Neuron (in vitro differentiated cells): ENCODE data around the gene ZNF879.

Source experiments
- H2AFZ ChIP-seq: one replicate; pipeline ENCODE4 v1.6.1; 2013; ENCODE audit warnings: low read depth, mild to moderate bottlenecking, inconsistent platforms, low read length, moderate library complexity
- H3K27me3 ChIP-seq: one replicate; pipeline ENCODE4 v1.6.1; 2013; ENCODE audit warnings: low read length; ENCODE audit not compliant: insufficient read depth
- H3K36me3 ChIP-seq: one replicate; pipeline ENCODE4 v1.6.1; 2013; ENCODE audit warnings: low read length; ENCODE audit not compliant: insufficient read depth
- H3K4me1 ChIP-seq: one replicate; pipeline ENCODE4 v1.6.1; 2013; ENCODE audit warnings: low read length; ENCODE audit not compliant: insufficient read depth
- H3K4me3 ChIP-seq: 2 replicates; pipeline ENCODE4 v1.5.1; 2013; ENCODE audit warnings: mild to moderate bottlenecking, low read length, moderate library complexity
- H3K9me3 ChIP-seq: one replicate; pipeline ENCODE4 v1.6.1; 2013; ENCODE audit warnings: low read length

Gene ZNF879

DNA sequence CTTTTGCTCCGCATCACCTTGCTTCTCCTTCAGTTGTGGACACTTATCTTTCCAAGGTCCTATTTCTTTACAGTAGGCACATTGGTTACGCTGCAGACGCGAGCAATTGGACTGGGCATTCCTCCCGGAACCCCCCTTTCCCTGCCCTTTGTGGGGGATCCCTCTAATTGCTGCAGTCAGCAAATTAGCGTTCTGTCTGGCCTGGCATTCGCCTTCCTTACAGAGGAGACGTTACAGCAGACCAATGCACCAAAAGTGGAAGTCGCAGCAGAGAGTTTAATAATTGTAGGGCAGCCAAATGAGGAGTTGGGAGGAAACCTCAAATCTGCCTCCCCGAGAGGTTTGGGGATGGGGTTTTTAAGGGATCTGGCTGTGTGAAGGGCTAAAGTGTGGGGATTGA lies 31.3 kb downstream of the ZNF879 start:
- Histone ChIP-seq H3K9me3 (peaks cover 11% of the 10 kb centered on the region), H3K36me3 (no peaks in the 10 kb centered on the region), H3K4me1 (no peaks in the 10 kb centered on the region), H3K27me3 (no peaks in the 10 kb centered on the region), H3K4me3 (no peak overlapping the region), H2AFZ (no peak overlapping the region)

DNA sequence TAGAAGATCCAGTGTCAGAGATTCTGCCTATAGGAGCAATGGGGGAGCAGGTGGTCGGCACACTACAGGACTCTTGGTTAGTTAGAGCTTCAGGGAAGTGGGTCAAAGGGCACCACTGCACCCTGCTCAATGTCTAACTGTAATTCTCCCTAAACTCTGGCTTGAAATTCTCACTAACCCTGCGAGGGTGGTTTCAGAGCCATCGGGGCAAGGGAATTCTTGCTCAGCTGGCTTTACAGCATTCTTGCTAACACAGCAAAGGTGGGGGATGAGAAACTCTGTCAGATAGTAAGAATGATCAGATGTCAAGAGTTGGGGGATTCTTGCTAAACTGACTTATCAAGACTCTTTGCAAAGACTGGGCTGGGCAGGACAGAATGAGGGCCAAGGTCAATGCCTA lies 31.8 kb downstream of the ZNF879 start:
- Histone ChIP-seq H3K4me3 (no peak overlapping the region), H3K27me3 (no peaks in the 10 kb centered on the region), H2AFZ (no peak overlapping the region), H3K36me3 (no peaks in the 10 kb centered on the region), H3K9me3 (peaks cover 11% of the 10 kb centered on the region), H3K4me1 (no peaks in the 10 kb centered on the region)

DNA sequence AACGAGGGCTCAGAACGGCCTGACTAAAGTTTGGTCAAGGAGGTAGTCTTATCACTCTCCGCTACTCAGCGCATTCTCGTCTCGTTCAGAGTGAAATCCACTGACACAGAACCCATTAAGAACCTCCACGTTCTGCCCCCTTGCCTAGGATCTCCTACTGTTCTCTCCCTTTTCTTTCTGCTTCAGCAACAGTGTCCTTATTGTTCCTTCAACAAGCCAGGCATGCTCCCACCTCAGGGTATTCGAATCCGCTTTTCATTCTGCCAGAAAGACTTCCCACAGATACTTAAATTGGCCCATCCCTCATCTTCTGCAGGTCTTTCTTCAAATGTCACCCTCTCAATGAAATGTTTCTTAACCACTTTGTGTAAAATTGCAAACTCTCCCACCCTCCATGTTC lies 32.2 kb downstream of the ZNF879 start:
- no peak overlapping the region for H3K4me3 ChIP-seq
- H3K27me3 ChIP-seq, result no peaks in the 10 kb centered on the region
- H3K4me1 ChIP-seq, result peaks cover 2% of the 10 kb centered on the region
- H3K9me3 ChIP-seq, result peaks cover 11% of the 10 kb centered on the region
- H3K36me3 ChIP-seq, result no peaks in the 10 kb centered on the region
- no peak overlapping the region for H2AFZ ChIP-seq

- Histone ChIP-seq H3K36me3 (peaks cover 27% of the 10 kb centered on the region), H3K9me3 (peaks cover 36% of the 10 kb centered on the region), H3K27me3 (no peaks in the 10 kb centered on the region), H3K4me3 (peak within 1 kb of the TSS; percentile 63), H2AFZ (peak within 1 kb of the TSS; percentile 64), H3K4me1 (peaks cover 8% of the 10 kb centered on the region)
These were observed 36.8 kb downstream of the ZNF879 start, which contains the start of gene ZNF354C for GRCh38 chr5:179060116-179061008. Gene ZNF354C (plus strand): TSS chr5:179060373. CDS start chr5:179062069, 1,696 bp downstream.

GRCh38 chr5:179061025-179061424 lies 37.4 kb downstream of the ZNF879 start:
- H3K4me1 ChIP-seq, result peaks cover 8% of the 10 kb centered on the region
- H3K4me3 ChIP-seq, result peak overlapping the region; percentile 63
- no peaks in the 10 kb centered on the region for H3K27me3 ChIP-seq
- H3K9me3 ChIP-seq, result peaks cover 42% of the 10 kb centered on the region
- peaks cover 31% of the 10 kb centered on the region for H3K36me3 ChIP-seq
- peak overlapping the region; percentile 51 for H2AFZ ChIP-seq

DNA sequence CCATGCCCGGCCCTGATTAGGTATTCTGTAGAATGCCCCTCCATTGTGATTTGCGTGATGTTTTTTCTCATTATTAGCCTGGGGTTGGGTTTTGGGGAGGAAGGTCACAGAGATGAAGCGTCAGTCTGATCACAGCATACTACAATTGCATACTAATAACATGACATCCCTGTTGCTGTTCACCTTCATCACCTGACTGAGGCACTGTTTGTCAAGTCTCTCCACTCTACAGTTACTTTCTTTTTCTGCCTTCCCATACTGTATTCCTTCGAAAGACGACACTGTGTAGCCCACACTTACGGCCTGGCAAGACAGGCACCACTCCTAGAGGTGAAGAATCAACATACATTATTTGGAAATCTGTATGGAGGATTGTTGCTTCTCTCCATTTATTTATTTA lies 42.1 kb downstream of the ZNF879 start:
- no peaks in the 10 kb centered on the region for H3K27me3 ChIP-seq
- H3K9me3 ChIP-seq, result peaks cover 72% of the 10 kb centered on the region
- no peak overlapping the region for H2AFZ ChIP-seq
- no peak overlapping the region for H3K4me3 ChIP-seq
- peaks cover 62% of the 10 kb centered on the region for H3K36me3 ChIP-seq
- peaks cover 7% of the 10 kb centered on the region for H3K4me1 ChIP-seq

- H3K4me3 ChIP-seq, result no peak overlapping the region
- H3K9me3 ChIP-seq, result peaks cover 73% of the 10 kb centered on the region
- H2AFZ ChIP-seq, result no peak overlapping the region
- H3K27me3 ChIP-seq, result no peaks in the 10 kb centered on the region
- peaks cover 72% of the 10 kb centered on the region for H3K36me3 ChIP-seq
- H3K4me1 ChIP-seq, result no peaks in the 10 kb centered on the region
These were observed 55.8 kb downstream of the ZNF879 start for GRCh38 chr5:179079165-179079987.

GRCh38 chr5:179080724-179081123 lies 57.1 kb downstream of the ZNF879 start:
- Histone ChIP-seq H3K9me3 (peaks cover 71% of the 10 kb centered on the region), H2AFZ (no peak overlapping the region), H3K4me3 (no peak overlapping the region), H3K4me1 (no peaks in the 10 kb centered on the region), H3K27me3 (no peaks in the 10 kb centered on the region), H3K36me3 (peaks cover 66% of the 10 kb centered on the region)
